HCT116 (cell line): ENCODE data around the gene HDGFL3. TPM values are rescaled to one million over a fixed set of nuclear protein-coding genes. Genes with fewer than 3 reads are reported as not detected.

Experiments
- ATAC-seq: fragments of 200-7000 bp; cut with Tn5 transposase; 2 replicates; pipeline ENCODE4 v1.9.1; 2020; ENCODE audit warnings: mild to moderate bottlenecking, moderate library complexity
- BruUV-seq: library from RNA; stranded (reverse); fragments of 400-500 nt; replicated peaks from 2 replicates; lab custom pipeline; 2021; lab: Mats Ljungman, UMichigan
- CTCF ChIA-PET: fragments of 300-600 bp; sonication (Branson Sonifier 250); formaldehyde crosslinking; loops from one replicate; lab custom pipeline; 2021; ENCODE audit warnings: antibody characterized with exemption; lab: Charles Lee
- POLR2A ChIA-PET: fragments of 300-600, 350-600 bp; sonication (Branson Sonifier 250); formaldehyde crosslinking; loops from one replicate; lab custom pipeline; 2021; ENCODE audit warnings: antibody characterized with exemption; lab: Charles Lee
- RAD21 ChIA-PET, 2 experiments: fragments of 300-600 bp; sonication (Branson Sonifier 250); formaldehyde crosslinking; loops; one replicate each; lab custom pipeline; 2023; ENCODE audit warnings: low total read pairs in 2 of 2; ENCODE audit not compliant: uncharacterized antibody in 2 of 2, unreplicated experiment in 2 of 2, low non-redundant PET in 1 of 2; lab: Charles Lee
- DNase-seq: peaks from one replicate; pipeline ENCODE4 v3.0.0-alpha.2; 2010; ENCODE audit warnings: low read depth, low spot score
- H2AFZ ChIP-seq: fragments of 200-600 bp; shearing (Covaris generic), sonication (generic); 2 replicates; pipeline ENCODE4 v1.6.1; 2017; ENCODE audit warnings: low read depth, mixed run types, mixed read lengths, antibody characterized with exemption, low read length; ENCODE audit not compliant: poor library complexity, severe bottlenecking
- H3K27ac ChIP-seq: 2 replicates; pipeline ENCODE4 v1.5.1; 2012; ENCODE audit warnings: low read depth, low read length
- H3K27me3 ChIP-seq: fragments of 200-600 bp; sonication (generic); 2 replicates; pipeline ENCODE4 v1.6.1; 2016; ENCODE audit warnings: mixed run types, low read length, mixed read lengths; ENCODE audit not compliant: insufficient read depth
- H3K36me3 ChIP-seq, 2 experiments: fragments of 200-500 bp in 1 of 2; fragments of 200-600 bp in 1 of 2; sonication (Bioruptor generic) in 1 of 2; sonication (generic) in 1 of 2; 2 replicates each; pipeline versions ENCODE4 v1.5.1 to v1.6.1; 2014 to 2016; ENCODE audit warnings: low read length in 2 of 2, inconsistent platforms in 1 of 2, mixed read lengths in 1 of 2, mixed run types in 1 of 2; ENCODE audit not compliant: insufficient read depth in 2 of 2, control insufficient read depth in 1 of 2
- H3K4me1 ChIP-seq, 2 experiments: fragments of 200-600 bp in 1 of 2; sonication (generic) in 1 of 2; 2 replicates each; pipeline versions ENCODE4 v1.5.1 to v1.6.1; 2012 to 2017; ENCODE audit warnings: low read length in 2 of 2, inconsistent platforms in 1 of 2, mild to moderate bottlenecking in 1 of 2, mixed read lengths in 1 of 2, mixed run types in 1 of 2, moderate library complexity in 1 of 2; ENCODE audit not compliant: insufficient read depth in 2 of 2, control insufficient read depth in 1 of 2
- H3K4me2 ChIP-seq: fragments of 200-600 bp; sonication (generic); 2 replicates; pipeline ENCODE4 v1.6.1; 2017; ENCODE audit warnings: mixed run types, low read length, mixed read lengths
- H3K4me3 ChIP-seq, 2 experiments: fragments of 200-600 bp in 1 of 2; sonication (generic) in 1 of 2; replicated peaks in 1 of 2; 2 replicates each; pipeline ENCODE4 v1.5.1; 2011 to 2016; ENCODE audit warnings: low read length in 2 of 2, control low read depth in 1 of 2, low read depth in 1 of 2, mild to moderate bottlenecking in 1 of 2, mixed read lengths in 1 of 2, mixed run types in 1 of 2
- H3K79me2 ChIP-seq: fragments of 200-600 bp; sonication (generic); 2 replicates; pipeline ENCODE4 v1.6.1; 2017; ENCODE audit warnings: mild to moderate bottlenecking, mixed run types, low read length, moderate library complexity, mixed read lengths; ENCODE audit not compliant: insufficient read depth
- H3K9ac ChIP-seq: fragments of 200-600 bp; sonication (generic); 2 replicates; pipeline ENCODE4 v1.6.1; 2016; ENCODE audit warnings: low read length, mixed read lengths
- H3K9me2 ChIP-seq: fragments of 200-600 bp; sonication (generic), shearing (Covaris generic); 2 replicates; pipeline ENCODE4 v1.6.1; 2017; ENCODE audit warnings: mixed run types, mild to moderate bottlenecking, moderate library complexity; ENCODE audit not compliant: insufficient read depth
- H3K9me3 ChIP-seq, 2 experiments: fragments of 200-500 bp in 1 of 2; fragments of 200-600 bp in 1 of 2; sonication (Bioruptor generic) in 1 of 2; sonication (generic) in 1 of 2; 2 replicates each; pipeline ENCODE4 v1.6.1; 2014 to 2017; ENCODE audit warnings: low read length in 2 of 2, mixed read lengths in 2 of 2, inconsistent platforms in 1 of 2, low read depth in 1 of 2, mild to moderate bottlenecking in 1 of 2, mixed run types in 1 of 2, moderate library complexity in 1 of 2; ENCODE audit not compliant: control insufficient read depth in 1 of 2, insufficient read depth in 1 of 2
- H4K20me1 ChIP-seq: fragments of 200-600 bp; sonication (generic), shearing (Covaris generic); 2 replicates; pipeline ENCODE4 v1.6.1; 2017; ENCODE audit warnings: mixed run types, mild to moderate bottlenecking, moderate library complexity; ENCODE audit not compliant: insufficient read depth
- ATF3 ChIP-seq: IDR thresholded peaks from 2 replicates; pipeline ENCODE4 v1.6.1; 2012
- CBX3 ChIP-seq: IDR thresholded peaks from 2 replicates; pipeline ENCODE4 v1.6.1; 2012; ENCODE audit warnings: low read depth
- CEBPB ChIP-seq: IDR thresholded peaks from 2 replicates; pipeline ENCODE4 v1.6.1; 2012; ENCODE audit warnings: low read depth
- EGR1 ChIP-seq: IDR thresholded peaks from 2 replicates; pipeline ENCODE4 v1.6.1; 2012; ENCODE audit warnings: low read depth
- ELF1 ChIP-seq: IDR thresholded peaks from 2 replicates; pipeline ENCODE4 v1.6.1; 2012; ENCODE audit warnings: low read depth, borderline replicate concordance
- EZH2 ChIP-seq: fragments of 200-600 bp; sonication (generic); IDR thresholded peaks from 2 replicates; pipeline ENCODE4 v1.6.1; 2017; ENCODE audit warnings: antibody characterized with exemption, mixed run types
- EZH2phosphoT487 ChIP-seq: fragments of 200-600 bp; IDR thresholded peaks from 2 replicates; pipeline ENCODE4 v1.6.1; 2018; ENCODE audit warnings: antibody characterized with exemption, borderline replicate concordance
- FOSL1 ChIP-seq: IDR thresholded peaks from 2 replicates; pipeline ENCODE4 v1.6.1; 2012; ENCODE audit warnings: low read depth
- POLR2A ChIP-seq: IDR thresholded peaks from 2 replicates; pipeline ENCODE4 v1.7.0; 2011; ENCODE audit warnings: borderline replicate concordance; ENCODE audit not compliant: insufficient read depth, insufficient read length; ENCODE audit errors: extremely low read depth
- REST ChIP-seq: IDR thresholded peaks from 2 replicates; pipeline ENCODE4 v1.6.1; 2012; ENCODE audit warnings: low read depth
- SIN3A ChIP-seq: IDR thresholded peaks from 2 replicates; pipeline ENCODE4 v1.6.1; 2012; ENCODE audit warnings: low read depth
- SRF ChIP-seq: IDR thresholded peaks from 2 replicates; pipeline ENCODE4 v1.6.1; 2012; ENCODE audit warnings: low read depth
- TCF7L2 ChIP-seq: IDR thresholded peaks from 2 replicates; pipeline ENCODE4 v1.7.0; 2011; ENCODE audit warnings: borderline replicate concordance, inconsistent platforms; ENCODE audit not compliant: insufficient read depth, insufficient read length; ENCODE audit errors: extremely low read depth
- YY1 ChIP-seq: IDR thresholded peaks from 2 replicates; pipeline ENCODE4 v1.6.1; 2011; ENCODE audit warnings: low read length, low read depth, moderate library complexity, mild to moderate bottlenecking; ENCODE audit not compliant: insufficient replicate concordance; ENCODE audit errors: extremely low read depth
- ZBTB33 ChIP-seq: IDR thresholded peaks from 2 replicates; pipeline ENCODE4 v1.6.1; 2011; ENCODE audit warnings: mild to moderate bottlenecking, low read length, moderate library complexity; ENCODE audit not compliant: insufficient replicate concordance; ENCODE audit errors: extremely low read depth
- ZNF274 ChIP-seq: fragments of 200-500 bp; sonication (Bioruptor generic); IDR thresholded peaks from 2 replicates; pipeline ENCODE4 v1.6.1; 2014; ENCODE audit warnings: mild to moderate bottlenecking, low read depth, low read length, inconsistent platforms
- intact Hi-C: fragments of 100-400 bp; cut with micrococcal nuclease; formaldehyde crosslinking; loops from 2 replicates; pipeline ENCODE4 v1.10.0; 2022
- total RNA-seq: library from RNA; stranded (reverse); gene quantifications from one replicate; pipeline ENCODE4 v1.2.1, GENCODE V29; 2021; ENCODE audit not compliant: unreplicated experiment

The HDGFL3 gene
- total RNA-seq, 1 experiment from 2014 or later = 0.64 TPM

- ATAC-seq = no peak
- H3K79me2 ChIP-seq = no peaks in the 10 kb centered on the region
- RAD21 ChIA-PET = interaction anchor here in 1 of 2 experiments (0.6 kb wide), 1 partner anchor 18 kb away, joined by 3 read pairs; no protein-coding TSS in a partner anchor
- no peak overlapping the region for H2AFZ ChIP-seq
- no TSS peak for BruUV-seq
- H3K27ac ChIP-seq = no peak overlapping the region
- H3K4me3 ChIP-seq = no peak overlapping the region
- H3K4me1 ChIP-seq = no peaks in the 10 kb centered on the region
- no peaks in the 10 kb centered on the region for H3K9me2 ChIP-seq
- no peak overlapping the region for H3K4me2 ChIP-seq
- DNase-seq = no peak
- TF ChIP-seq YY1 = no peak
- no peak for TF ChIP-seq CEBPB
- TF ChIP-seq SIN3A = no peak
- no peak for TF ChIP-seq ZBTB33
- TF ChIP-seq POLR2A = no peak
- no peak for TF ChIP-seq ZNF274
- TF ChIP-seq ATF3 = no peak
- TF ChIP-seq FOSL1 = no peak
- TF ChIP-seq TCF7L2 = no peak
- no peak for TF ChIP-seq SRF
- no peak for TF ChIP-seq EGR1
- TF ChIP-seq EZH2phosphoT487 = no peak
- no peak for TF ChIP-seq CBX3
- TF ChIP-seq REST = no peak
- TF ChIP-seq EZH2 = no peak
- TF ChIP-seq ELF1 = no peak
- H4K20me1 ChIP-seq = no peaks in the 10 kb centered on the region
- intact Hi-C loops = no loop called here
- POLR2A ChIA-PET = no interaction called here
- no peaks in the 10 kb centered on the region for H3K36me3 ChIP-seq
- H3K9ac ChIP-seq = no peak overlapping the region
- CTCF ChIA-PET = no interaction called here
- H3K27me3 ChIP-seq = no peaks in the 10 kb centered on the region
- no peaks in the 10 kb centered on the region for H3K9me3 ChIP-seq
These were observed 691 bp upstream of the HDGFL3 start for GRCh38 chr15:83208367-83208661.
